ENCODE results near the gene PRKD1.

GRCh38 chr14:29814156-29815015 lies 113.3 kb downstream of the PRKD1 start:
- TF ChIP-seq CTCF (IDR thresholded peaks at IDR 0.05) (no peak), POLR2AphosphoS5 (IDR thresholded peaks at IDR 0.05; ENCODE audit: insufficient read depth in 1 of 2, low read depth in 1 of 2) (no peak)
